HepG2 (cell line): ENCODE measurements around the gene CD300C. TPM values are rescaled to one million over a fixed set of nuclear protein-coding genes. Genes with fewer than 3 reads are reported as not detected.

Source experiments
- ATAC-seq: fragments of 200-7000 bp; cut with Tn5 transposase; 3 replicates; pipeline ENCODE4 v1.9.1; 2020; ENCODE audit warnings: mild to moderate bottlenecking, moderate library complexity
- BruUV-seq: library from RNA; stranded (reverse); fragments of 400-500 nt; replicated peaks from 2 replicates; lab custom pipeline; 2021; lab: Mats Ljungman, UMichigan
- CTCF ChIA-PET: fragments of 300-600 bp; formaldehyde crosslinking; extraction: SDS; loops from one replicate; lab custom pipeline; 2021; ENCODE audit warnings: low total read pairs, inconsistent platforms, low intra/inter-chr PET ratio; lab: Yijun Ruan, JAX
- POLR2A ChIA-PET: fragments of 350-600 bp; sonication (Branson Sonifier 250); formaldehyde crosslinking; loops from one replicate; lab custom pipeline; 2020; ENCODE audit warnings: antibody characterized with exemption, inconsistent platforms; lab: Yijun Ruan, JAX
- DNase-seq: peaks from one replicate; pipeline ENCODE4 v3.0.0-alpha.2; 2015; ENCODE audit warnings: low spot score
- FAIRE-seq: peaks from 3 replicates; lab custom pipeline; 2011; peaks lifted over from hg19 to GRCh38; lab: Jason Lieb, UNC
- H2AFZ ChIP-seq: one replicate; pipeline ENCODE4 v1.6.1; 2011; ENCODE audit warnings: low read length, inconsistent platforms
- H3K27ac ChIP-seq: fragments of 300-600 bp; 3 replicates; pipeline ENCODE4 v1.8.0; 2011; ENCODE audit warnings: mixed run types, mild to moderate bottlenecking, mixed read lengths, low read length, inconsistent platforms; ENCODE audit not compliant: insufficient read depth; ENCODE audit errors: extremely low read length
- H3K27me3 ChIP-seq, 2 experiments: fragments of 200-600 bp in 1 of 2; 2 replicates in 1 of 2; 3 replicates in 1 of 2; pipeline versions ENCODE4 v1.6.0 to v1.8.0; 2011; ENCODE audit warnings: low read length in 2 of 2, mild to moderate bottlenecking in 2 of 2, moderate library complexity in 2 of 2, inconsistent platforms in 1 of 2; ENCODE audit not compliant: insufficient read depth in 2 of 2, control insufficient read depth in 1 of 2
- H3K36me3 ChIP-seq, 2 experiments: fragments of 200-600 bp in 1 of 2; replicated peaks in 1 of 2; 2 replicates in 1 of 2; 3 replicates in 1 of 2; pipeline versions ENCODE4 v1.5.1 to v1.8.0; 2011; ENCODE audit warnings: low read length in 2 of 2, inconsistent platforms in 1 of 2; ENCODE audit not compliant: insufficient read depth in 2 of 2, control insufficient read depth in 1 of 2
- H3K4me1 ChIP-seq: 2 replicates; pipeline ENCODE4 v1.5.1; 2012; ENCODE audit warnings: low read length, inconsistent platforms; ENCODE audit not compliant: insufficient read depth
- H3K4me2 ChIP-seq: 2 replicates; pipeline ENCODE4 v1.6.0; 2011; ENCODE audit warnings: low read depth, low read length, inconsistent platforms
- H3K4me3 ChIP-seq, 3 experiments: fragments of 200-600 bp in 1 of 3; sonication (generic), shearing (Covaris generic) in 1 of 3; replicated peaks in 1 of 3; 2 replicates each; pipeline ENCODE4 v1.5.1; 2011 to 2016; ENCODE audit warnings: low read length in 3 of 3, inconsistent platforms in 2 of 3, low read depth in 2 of 3, mild to moderate bottlenecking in 2 of 3, control low read depth in 1 of 3, mixed read lengths in 1 of 3; ENCODE audit not compliant: insufficient read depth in 1 of 3
- H3K79me2 ChIP-seq: one replicate; pipeline ENCODE4 v1.6.1; 2011; ENCODE audit warnings: low read length, inconsistent platforms; ENCODE audit not compliant: insufficient read depth
- H3K9ac ChIP-seq: 2 replicates; pipeline ENCODE4 v1.6.0; 2011; ENCODE audit warnings: mild to moderate bottlenecking, low read depth, low read length, inconsistent platforms; ENCODE audit not compliant: insufficient read depth
- H3K9me3 ChIP-seq: 2 replicates; pipeline ENCODE4 v1.5.1; 2012; ENCODE audit warnings: mild to moderate bottlenecking, low read length
- H4K20me1 ChIP-seq: 2 replicates; pipeline ENCODE4 v1.6.0; 2011; ENCODE audit warnings: inconsistent platforms, mild to moderate bottlenecking, low read length, moderate library complexity; ENCODE audit not compliant: insufficient read depth
- GATAD1 ChIP-seq: IDR thresholded peaks from 2 replicates; pipeline ENCODE4 v1.6.1; 2016; ENCODE audit warnings: missing genetic modification reagents, missing compliant biosample characterization
- HNF4G ChIP-seq, 2 experiments: sonication (generic) in 1 of 2; formaldehyde crosslinking in 1 of 2; IDR thresholded peaks; 2 replicates each; pipeline versions ENCODE4 v1.4.0 to v1.6.1; 2011 to 2020; ENCODE audit warnings: borderline replicate concordance in 2 of 2, low read depth in 2 of 2, mild to moderate bottlenecking in 2 of 2, low read length in 1 of 2, missing genetic modification reagents in 1 of 2, moderate library complexity in 1 of 2
- NFE2 ChIP-seq: sonication (generic); formaldehyde crosslinking; IDR thresholded peaks from 2 replicates; pipeline ENCODE4 v1.4.0; 2020; ENCODE audit warnings: missing genetic modification reagents
- NFKB2 ChIP-seq: sonication (generic); formaldehyde crosslinking; IDR thresholded peaks from 2 replicates; pipeline ENCODE4 v1.4.0; 2020; ENCODE audit warnings: missing genetic modification reagents, borderline replicate concordance
- PRMT3 ChIP-seq: sonication (generic); formaldehyde crosslinking; IDR thresholded peaks from 2 replicates; pipeline ENCODE4 v1.8.1; 2022; ENCODE audit warnings: low read depth, mild to moderate bottlenecking, moderate library complexity, missing genetic modification reagents, borderline replicate concordance
- SAP130 ChIP-seq: IDR thresholded peaks from 2 replicates; pipeline ENCODE4 v1.6.1; 2016; ENCODE audit warnings: low read depth
- SIN3B ChIP-seq: fragments of 150-350 bp; IDR thresholded peaks from 2 replicates; pipeline ENCODE4 v1.6.1; 2014; ENCODE audit warnings: low read length
- SMARCC2 ChIP-seq: fragments of 450-650 bp; IDR thresholded peaks from 2 replicates; pipeline ENCODE4 v1.6.1; 2017; ENCODE audit warnings: antibody characterized with exemption, mild to moderate bottlenecking
- ZNF607 ChIP-seq: sonication (generic); formaldehyde crosslinking; IDR thresholded peaks from 2 replicates; pipeline ENCODE4 v1.5.1; 2020; ENCODE audit warnings: missing genetic modification reagents, mild to moderate bottlenecking, borderline replicate concordance
- ZNF615 ChIP-seq: sonication (generic); formaldehyde crosslinking; IDR thresholded peaks from 2 replicates; pipeline ENCODE4 v1.5.0; 2020; ENCODE audit warnings: mild to moderate bottlenecking, missing genetic modification reagents, borderline replicate concordance
- ZNF766 ChIP-seq: sonication (generic); formaldehyde crosslinking; IDR thresholded peaks from 2 replicates; pipeline ENCODE4 v1.5.0; 2020; ENCODE audit warnings: missing genetic modification reagents, borderline replicate concordance
- WGBS: methylation state at CpG from one replicate; pipeline ENCODE4 v1.1.6; 2017; ENCODE audit warnings: low lambda C conversion rate; 5-methylcytosine and 5-hydroxymethylcytosine counted together
- in situ Hi-C: cut with HindIII; loops from 2 replicates; pipeline ENCODE4 v1.10.0; 2017; ENCODE audit warnings: low pct_unique_long_range_greater_than_20kb; ENCODE audit not compliant: extremely low pct_ligation_motif_present
- intact Hi-C: fragments of 100-400 bp; cut with micrococcal nuclease; formaldehyde crosslinking; loops from one replicate; pipeline ENCODE4 v1.10.0; 2022; ENCODE audit not compliant: unreplicated experiment
- polyA plus RNA-seq, 8 experiments: library from polyadenylated mRNA; depleted of rRNA in 3 of 8; stranded (reverse) in 7 of 8; unstranded in 1 of 8; fragments of >200 nt; fragmentation: Illumina TruSeq in 4 of 8; extraction: Trizol in 4 of 8; gene quantifications; 2 replicates each; pipeline versions ENCODE4 v1.2.1 to v1.2.3, GENCODE V29; 2011 to 2016; ENCODE audit warnings: low read depth in 4 of 8, missing spikeins in 1 of 8, mixed read lengths in 1 of 8; ENCODE audit not compliant: insufficient read depth in 1 of 8
- total RNA-seq, 5 experiments: library from RNA; depleted of rRNA; stranded (reverse); fragments of >200 nt; fragmentation: Illumina TruSeq; extraction: Trizol; gene quantifications; 2 replicates each; pipeline ENCODE4 v1.2.3, GENCODE V29; 2016; ENCODE audit warnings: low read depth in 1 of 5
- TF ChIP-seq, protein P1 (sequence below): sonication (generic); formaldehyde crosslinking; IDR thresholded peaks from 2 replicates; pipeline ENCODE4 v1.8.1; 2023; ENCODE audit warnings: mild to moderate bottlenecking, missing genetic modification reagents
- TF ChIP-seq, protein P2 (sequence below): sonication (generic); formaldehyde crosslinking; IDR thresholded peaks from 2 replicates; pipeline ENCODE4 v1.4.0; 2020; ENCODE audit warnings: mild to moderate bottlenecking, missing genetic modification reagents
- TF ChIP-seq, protein P3 (sequence below): IDR thresholded peaks from 2 replicates; pipeline ENCODE4 v1.6.1; 2016; ENCODE audit warnings: mild to moderate bottlenecking
- TF ChIP-seq, protein P4 (sequence below): IDR thresholded peaks from 2 replicates; pipeline ENCODE4 v1.6.1; 2012; ENCODE audit warnings: low read length, improper control_type of control experiment
- TF ChIP-seq, protein P5 (sequence below): sonication (generic); formaldehyde crosslinking; IDR thresholded peaks from 2 replicates; pipeline ENCODE4 v1.5.0; 2020; ENCODE audit warnings: missing genetic modification reagents

The CD300C gene
- total and polyA plus RNA-seq, 2 of the 13 experiments (the other 11 are each of a cell fraction or from before 2014, with no cell fraction given): not detected

DNA sequence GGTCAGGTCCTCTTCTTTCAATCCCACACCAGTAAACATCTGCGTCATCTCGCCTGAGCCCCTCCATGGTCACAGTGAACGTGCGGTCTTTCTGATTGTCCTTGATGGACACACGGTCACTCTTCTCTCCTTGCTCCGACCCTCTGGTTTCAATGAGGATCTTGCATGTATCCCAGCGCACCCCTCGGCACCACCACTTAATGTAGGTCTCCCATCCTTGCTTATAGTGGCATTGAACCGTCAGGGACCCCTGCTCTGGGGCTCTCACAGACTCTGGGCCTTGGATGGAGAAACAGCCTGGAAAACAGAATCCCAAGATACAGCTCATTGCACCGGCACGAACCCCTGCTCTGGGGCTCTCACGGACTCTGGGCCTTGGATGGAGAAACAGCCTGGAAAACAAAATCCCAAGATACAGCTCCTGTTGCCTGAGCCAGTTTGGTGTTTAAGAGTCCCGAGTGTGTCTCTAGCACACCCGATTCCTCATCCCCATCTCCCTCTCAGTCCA, 20.1 kb downstream of the CD300C start (continued):
- TF ChIP-seq, protein P1, sequence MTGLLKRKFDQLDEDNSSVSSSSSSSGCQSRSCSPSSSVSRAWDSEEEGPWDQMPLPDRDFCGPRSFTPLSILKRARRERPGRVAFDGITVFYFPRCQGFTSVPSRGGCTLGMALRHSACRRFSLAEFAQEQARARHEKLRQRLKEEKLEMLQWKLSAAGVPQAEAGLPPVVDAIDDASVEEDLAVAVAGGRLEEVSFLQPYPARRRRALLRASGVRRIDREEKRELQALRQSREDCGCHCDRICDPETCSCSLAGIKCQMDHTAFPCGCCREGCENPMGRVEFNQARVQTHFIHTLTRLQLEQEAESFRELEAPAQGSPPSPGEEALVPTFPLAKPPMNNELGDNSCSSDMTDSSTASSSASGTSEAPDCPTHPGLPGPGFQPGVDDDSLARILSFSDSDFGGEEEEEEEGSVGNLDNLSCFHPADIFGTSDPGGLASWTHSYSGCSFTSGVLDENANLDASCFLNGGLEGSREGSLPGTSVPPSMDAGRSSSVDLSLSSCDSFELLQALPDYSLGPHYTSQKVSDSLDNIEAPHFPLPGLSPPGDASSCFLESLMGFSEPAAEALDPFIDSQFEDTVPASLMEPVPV (CRISPR knock-in tag): no peak
- TF ChIP-seq NFE2 (CRISPR knock-in tag) (no peak), ZNF615 (no peak), SIN3B (no peak), GATAD1 (CRISPR knock-in tag) (no peak)

DNA sequence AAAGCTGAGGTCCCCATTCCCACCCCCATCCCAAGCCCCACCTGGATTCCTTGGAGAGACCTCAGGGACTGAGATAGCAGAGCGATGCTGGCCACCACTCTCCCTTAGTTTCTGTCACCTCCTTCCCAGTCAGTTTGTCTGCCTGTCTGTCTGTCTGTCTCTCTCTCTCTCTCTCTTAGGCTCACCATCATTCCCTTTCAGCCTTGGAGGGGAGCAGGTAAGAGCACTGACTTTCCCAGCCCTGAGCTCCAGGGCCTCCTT, 20.5 kb downstream of the CD300C start:
- BruUV-seq: no TSS peak
- Histone ChIP-seq H3K4me3 (no peak overlapping the region), H3K4me1 (peaks cover 11% of the 10 kb centered on the region; the same call in 1 of the 2 replicates), H3K4me2 (no peak overlapping the region), H3K79me2 (no peaks in the 10 kb centered on the region), H2AFZ (no peak overlapping the region), H3K36me3 (no peaks in the 10 kb centered on the region), H3K27me3 (peaks cover 5 to 88% of the 10 kb centered on the region in 2 experiments; a peak in 4 of 5 replicates), H3K9me3 (no peaks in the 10 kb centered on the region), H3K9ac (no peak overlapping the region), H4K20me1 (no peaks in the 10 kb centered on the region), H3K27ac (no peak overlapping the region)
- intact Hi-C loops: no loop called here
- in situ Hi-C loops: no loop called here
- ATAC-seq (no peak), FAIRE-seq (no peak), DNase-seq (no peak)
- CTCF ChIA-PET: no interaction called here
- 50% methylated on average over 1 of the region's 1 CpG for WGBS
- POLR2A ChIA-PET: no interaction called here
- TF ChIP-seq, protein P2, sequence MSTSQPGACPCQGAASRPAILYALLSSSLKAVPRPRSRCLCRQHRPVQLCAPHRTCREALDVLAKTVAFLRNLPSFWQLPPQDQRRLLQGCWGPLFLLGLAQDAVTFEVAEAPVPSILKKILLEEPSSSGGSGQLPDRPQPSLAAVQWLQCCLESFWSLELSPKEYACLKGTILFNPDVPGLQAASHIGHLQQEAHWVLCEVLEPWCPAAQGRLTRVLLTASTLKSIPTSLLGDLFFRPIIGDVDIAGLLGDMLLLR (CRISPR knock-in tag): no peak
- TF ChIP-seq ZNF607 (CRISPR knock-in tag) (no peak), SAP130 (CRISPR knock-in tag) (no peak), HNF4G (IDR thresholded peaks at IDR 0.05; ENCODE audit: borderline replicate concordance, low read depth, low read length) (no peak), HNF4G (CRISPR knock-in tag; IDR thresholded peaks at IDR 0.05; ENCODE audit: borderline replicate concordance, low read depth) (no peak), ZNF766 (CRISPR knock-in tag) (no peak), NFKB2 (CRISPR knock-in tag) (no peak), PRMT3 (CRISPR knock-in tag) (no peak), SMARCC2 (no peak)
- TF ChIP-seq, protein P3, sequence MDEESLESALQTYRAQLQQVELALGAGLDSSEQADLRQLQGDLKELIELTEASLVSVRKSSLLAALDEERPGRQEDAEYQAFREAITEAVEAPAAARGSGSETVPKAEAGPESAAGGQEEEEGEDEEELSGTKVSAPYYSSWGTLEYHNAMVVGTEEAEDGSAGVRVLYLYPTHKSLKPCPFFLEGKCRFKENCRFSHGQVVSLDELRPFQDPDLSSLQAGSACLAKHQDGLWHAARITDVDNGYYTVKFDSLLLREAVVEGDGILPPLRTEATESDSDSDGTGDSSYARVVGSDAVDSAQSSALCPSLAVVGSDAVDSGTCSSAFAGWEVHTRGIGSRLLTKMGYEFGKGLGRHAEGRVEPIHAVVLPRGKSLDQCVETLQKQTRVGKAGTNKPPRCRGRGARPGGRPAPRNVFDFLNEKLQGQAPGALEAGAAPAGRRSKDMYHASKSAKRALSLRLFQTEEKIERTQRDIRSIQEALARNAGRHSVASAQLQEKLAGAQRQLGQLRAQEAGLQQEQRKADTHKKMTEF (CRISPR knock-in tag): no peak
- TF ChIP-seq, protein P4, sequence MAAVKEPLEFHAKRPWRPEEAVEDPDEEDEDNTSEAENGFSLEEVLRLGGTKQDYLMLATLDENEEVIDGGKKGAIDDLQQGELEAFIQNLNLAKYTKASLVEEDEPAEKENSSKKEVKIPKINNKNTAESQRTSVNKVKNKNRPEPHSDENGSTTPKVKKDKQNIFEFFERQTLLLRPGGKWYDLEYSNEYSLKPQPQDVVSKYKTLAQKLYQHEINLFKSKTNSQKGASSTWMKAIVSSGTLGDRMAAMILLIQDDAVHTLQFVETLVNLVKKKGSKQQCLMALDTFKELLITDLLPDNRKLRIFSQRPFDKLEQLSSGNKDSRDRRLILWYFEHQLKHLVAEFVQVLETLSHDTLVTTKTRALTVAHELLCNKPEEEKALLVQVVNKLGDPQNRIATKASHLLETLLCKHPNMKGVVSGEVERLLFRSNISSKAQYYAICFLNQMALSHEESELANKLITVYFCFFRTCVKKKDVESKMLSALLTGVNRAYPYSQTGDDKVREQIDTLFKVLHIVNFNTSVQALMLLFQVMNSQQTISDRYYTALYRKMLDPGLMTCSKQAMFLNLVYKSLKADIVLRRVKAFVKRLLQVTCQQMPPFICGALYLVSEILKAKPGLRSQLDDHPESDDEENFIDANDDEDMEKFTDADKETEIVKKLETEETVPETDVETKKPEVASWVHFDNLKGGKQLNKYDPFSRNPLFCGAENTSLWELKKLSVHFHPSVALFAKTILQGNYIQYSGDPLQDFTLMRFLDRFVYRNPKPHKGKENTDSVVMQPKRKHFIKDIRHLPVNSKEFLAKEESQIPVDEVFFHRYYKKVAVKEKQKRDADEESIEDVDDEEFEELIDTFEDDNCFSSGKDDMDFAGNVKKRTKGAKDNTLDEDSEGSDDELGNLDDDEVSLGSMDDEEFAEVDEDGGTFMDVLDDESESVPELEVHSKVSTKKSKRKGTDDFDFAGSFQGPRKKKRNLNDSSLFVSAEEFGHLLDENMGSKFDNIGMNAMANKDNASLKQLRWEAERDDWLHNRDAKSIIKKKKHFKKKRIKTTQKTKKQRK: no peak
- TF ChIP-seq, protein P5, sequence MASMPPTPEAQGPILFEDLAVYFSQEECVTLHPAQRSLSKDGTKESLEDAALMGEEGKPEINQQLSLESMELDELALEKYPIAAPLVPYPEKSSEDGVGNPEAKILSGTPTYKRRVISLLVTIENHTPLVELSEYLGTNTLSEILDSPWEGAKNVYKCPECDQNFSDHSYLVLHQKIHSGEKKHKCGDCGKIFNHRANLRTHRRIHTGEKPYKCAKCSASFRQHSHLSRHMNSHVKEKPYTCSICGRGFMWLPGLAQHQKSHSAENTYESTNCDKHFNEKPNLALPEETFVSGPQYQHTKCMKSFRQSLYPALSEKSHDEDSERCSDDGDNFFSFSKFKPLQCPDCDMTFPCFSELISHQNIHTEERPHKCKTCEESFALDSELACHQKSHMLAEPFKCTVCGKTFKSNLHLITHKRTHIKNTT (CRISPR knock-in tag): no peak
